Urinary bladder (tissue), 4 donors: Measurements from ENCODE around the gene CLEC5A. TPM values are rescaled to one million over a fixed set of nuclear protein-coding genes. Genes with fewer than 3 reads are reported as not detected.

Experiments used
- DNase-seq: peaks from one replicate; pipeline ENCODE4 v3.0.0-alpha.2; 2015; ENCODE audit errors: extremely low spot score
- H3K27ac ChIP-seq: one replicate; pipeline ENCODE4 v1.5.1; 2013; ENCODE audit warnings: low read depth, mild to moderate bottlenecking, moderate library complexity
- H3K36me3 ChIP-seq: one replicate; pipeline ENCODE4 v1.6.1; 2013; ENCODE audit warnings: mild to moderate bottlenecking, moderate library complexity; ENCODE audit not compliant: insufficient read depth
- H3K4me1 ChIP-seq: one replicate; pipeline ENCODE4 v1.6.1; 2013; ENCODE audit warnings: mild to moderate bottlenecking, moderate library complexity; ENCODE audit not compliant: insufficient read depth
- H3K4me3 ChIP-seq: one replicate; pipeline ENCODE4 v1.5.1; 2013; ENCODE audit warnings: low read depth, low read length
- WGBS: extraction: QIAGEN DNeasy Blood & Tissue Kit; methylation state at CpG from one replicate; pipeline ENCODE4 v1.1.7; 2013; 5-methylcytosine and 5-hydroxymethylcytosine counted together
- polyA plus RNA-seq: library from polyadenylated mRNA; stranded (reverse); fragments of 200-250 nt; gene quantifications from one replicate; pipeline ENCODE4 v1.2.3, GENCODE V29; 2013
- total RNA-seq: library from RNA; depleted of rRNA; stranded (reverse); fragments of >200 nt; gene quantifications from one replicate; pipeline ENCODE4 v1.2.3, GENCODE V29; 2014
- donor health status: healthy with polysubstance abuse.
- donor health status: healthy.

The CLEC5A gene
- total and polyA plus RNA-seq, 2 donors: 0.16 to 0.38 TPM

- Histone ChIP-seq H3K4me1 (no peaks in the 10 kb centered on the region), H3K36me3 (no peaks in the 10 kb centered on the region), H3K27ac (no peak within 1 kb of the TSS), H3K4me3 (no peak within 1 kb of the TSS)
- WGBS: 85% methylated on average over 7 of the region's 7 CpGs
- DNase-seq: no peak
These were observed 26.9 kb upstream of the CLEC5A start, which contains the start of gene TAS2R38 for GRCh38 chr7:141973673-141974072. Gene TAS2R38 (minus strand): TSS chr7:141973773. CDS start chr7:141973689, 84 bp downstream.

DNA sequence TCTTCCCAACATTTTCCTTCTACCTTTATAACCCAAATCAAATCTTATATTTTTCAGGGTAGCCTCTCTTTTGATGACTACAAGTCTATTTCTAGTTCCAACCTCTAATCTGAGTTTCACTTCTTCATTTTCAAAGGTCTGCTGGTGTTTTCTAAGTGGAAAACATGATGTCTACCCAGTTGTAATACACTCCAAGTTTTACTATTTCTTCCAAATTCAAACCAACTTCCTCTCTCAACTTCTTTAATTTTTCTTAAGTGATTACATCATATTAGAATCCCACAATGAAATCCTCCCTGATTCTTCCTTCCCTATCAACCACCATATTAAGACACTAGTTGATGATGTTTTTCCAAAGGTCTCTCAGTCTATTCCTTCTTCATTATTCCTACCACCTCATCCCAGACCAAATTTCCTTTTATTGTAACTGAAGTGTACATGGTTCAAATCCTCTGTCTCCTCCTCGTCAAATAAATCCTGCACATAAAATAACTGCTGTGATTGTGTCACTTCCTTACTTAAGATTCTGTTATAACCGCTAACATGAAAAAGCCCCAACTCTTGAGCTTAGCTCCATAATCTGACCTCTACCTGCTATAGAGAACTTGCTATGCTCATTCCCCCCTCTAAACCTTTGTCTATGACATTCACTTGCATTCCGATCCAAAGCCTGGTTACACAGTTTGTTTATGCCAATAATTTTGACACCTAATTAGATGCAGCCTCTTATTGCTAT lies 14.1 kb upstream of the CLEC5A start:
- WGBS: 82% methylated on average over 3 of the region's 3 CpGs
- Histone ChIP-seq H3K4me3 (no peak overlapping the region), H3K27ac (no peak overlapping the region), H3K36me3 (no peaks in the 10 kb centered on the region), H3K4me1 (no peaks in the 10 kb centered on the region)
- no peak for DNase-seq

DNA sequence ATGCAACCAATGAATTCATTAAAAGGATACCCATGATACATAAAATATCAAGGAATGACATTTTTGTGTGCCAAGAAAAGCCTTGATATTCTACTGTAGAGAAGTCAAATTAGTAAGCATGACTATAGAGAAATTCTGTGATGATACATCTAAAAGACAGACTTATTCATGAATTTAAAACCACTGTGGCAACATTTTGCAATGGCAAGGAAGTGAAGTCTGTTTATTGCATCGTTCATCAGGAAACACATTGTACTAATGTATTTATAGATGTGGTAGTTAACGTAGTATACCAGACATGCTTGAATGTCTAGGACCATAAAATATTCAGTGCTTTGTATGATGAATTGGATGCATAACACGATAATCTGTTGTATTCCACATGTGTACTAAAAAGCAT lies 9.3 kb upstream of the CLEC5A start:
- H3K36me3 ChIP-seq: no peaks in the 10 kb centered on the region
- no peak overlapping the region for H3K27ac ChIP-seq
- no peaks in the 10 kb centered on the region for H3K4me1 ChIP-seq
- 56% methylated on average over 3 of the region's 3 CpGs for WGBS
- H3K4me3 ChIP-seq: no peak overlapping the region
- no peak for DNase-seq

DNA sequence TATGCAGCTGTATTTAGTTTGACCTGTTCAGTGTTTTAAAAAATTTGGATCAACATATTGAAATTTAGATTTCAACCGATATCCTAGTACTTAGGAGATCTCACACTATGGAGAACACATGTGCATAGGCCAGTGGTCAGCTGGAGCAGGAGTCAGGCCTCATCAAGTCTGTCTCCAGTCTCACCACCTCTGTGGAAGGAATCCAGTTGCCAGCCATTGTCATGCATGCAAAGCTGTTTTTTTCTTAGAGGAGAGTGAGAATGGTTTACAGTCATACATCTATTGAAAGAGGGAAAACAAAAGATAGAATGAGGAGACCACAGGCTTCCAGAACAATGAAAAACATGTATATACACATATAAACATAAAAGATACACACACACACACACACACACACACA lies 7.6 kb upstream of the CLEC5A start:
- WGBS: 74% methylated on average over 1 of the region's 1 CpG

GRCh38 chr7:141952461-141952860 lies 5.7 kb upstream of the CLEC5A start:
- Histone ChIP-seq H3K4me1 (no peaks in the 10 kb centered on the region), H3K4me3 (no peak overlapping the region), H3K36me3 (no peaks in the 10 kb centered on the region), H3K27ac (no peak overlapping the region)
- 90% methylated on average over 1 of the region's 1 CpG for WGBS
- DNase-seq: no peak

More for the DNA sequence above, 7.6 kb upstream of the CLEC5A start:
- Histone ChIP-seq H3K4me3 (no peak overlapping the region), H3K4me1 (no peaks in the 10 kb centered on the region), H3K36me3 (no peaks in the 10 kb centered on the region), H3K27ac (no peak overlapping the region)
- no peak for DNase-seq

GRCh38 chr7:141950806-141951205 lies 4.0 kb upstream of the CLEC5A start:
- Histone ChIP-seq H3K36me3 (no peaks in the 10 kb centered on the region), H3K4me3 (no peak overlapping the region), H3K4me1 (no peaks in the 10 kb centered on the region), H3K27ac (no peak overlapping the region)
- 76% methylated on average over 1 of the region's 1 CpG for WGBS
- DNase-seq: no peak

- WGBS: 76% methylated on average over 3 of the region's 3 CpGs
- no peak overlapping the region for H3K4me3 ChIP-seq
- H3K4me1 ChIP-seq: no peaks in the 10 kb centered on the region
- H3K36me3 ChIP-seq: no peaks in the 10 kb centered on the region
- no peak overlapping the region for H3K27ac ChIP-seq
- DNase-seq: no peak
These were observed 3.1 kb upstream of the CLEC5A start for GRCh38 chr7:141949911-141950310.

DNA sequence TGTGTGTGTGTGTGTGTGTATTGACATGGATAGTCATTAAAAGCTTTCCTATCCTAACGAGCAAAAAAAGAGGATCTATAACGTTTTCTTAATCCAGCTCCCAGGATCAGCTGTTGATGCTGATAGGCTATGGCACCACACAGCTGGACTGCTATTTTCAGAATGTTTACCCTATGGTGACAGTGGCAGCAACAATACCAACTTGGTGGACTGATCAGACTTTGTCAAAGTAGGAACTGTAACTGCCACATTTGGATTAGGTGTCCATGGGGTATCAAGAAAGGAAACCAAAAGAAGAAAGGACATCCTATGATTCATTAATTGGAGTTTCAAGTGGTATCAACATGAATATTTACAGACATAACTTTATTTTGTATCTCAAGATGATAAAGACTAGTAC lies 2.7 kb upstream of the CLEC5A start:
- DNase-seq: no peak
- Histone ChIP-seq H3K4me1 (no peaks in the 10 kb centered on the region), H3K36me3 (no peaks in the 10 kb centered on the region), H3K27ac (no peak overlapping the region), H3K4me3 (no peak overlapping the region)
- WGBS: 52% methylated on average over 2 of the region's 2 CpGs

- no peak for DNase-seq
- WGBS: 86% methylated on average over 2 of the region's 2 CpGs
These were observed 2.2 kb upstream of the CLEC5A start for GRCh38 chr7:141949021-141949420.

GRCh38 chr7:141945356-141945755 lies 1.4 kb downstream of the CLEC5A start:
- DNase-seq: no peak
- WGBS: 61% methylated on average over 3 of the region's 3 CpGs
- no peaks in the 10 kb centered on the region for H3K36me3 ChIP-seq
- no peak overlapping the region for H3K27ac ChIP-seq
- no peaks in the 10 kb centered on the region for H3K4me1 ChIP-seq
- H3K4me3 ChIP-seq: no peak overlapping the region

More at GRCh38 chr7:141949021-141949420, 2.2 kb upstream of the CLEC5A start:
- Histone ChIP-seq H3K4me1 (no peaks in the 10 kb centered on the region), H3K4me3 (no peak overlapping the region), H3K27ac (no peak overlapping the region), H3K36me3 (no peaks in the 10 kb centered on the region)

DNA sequence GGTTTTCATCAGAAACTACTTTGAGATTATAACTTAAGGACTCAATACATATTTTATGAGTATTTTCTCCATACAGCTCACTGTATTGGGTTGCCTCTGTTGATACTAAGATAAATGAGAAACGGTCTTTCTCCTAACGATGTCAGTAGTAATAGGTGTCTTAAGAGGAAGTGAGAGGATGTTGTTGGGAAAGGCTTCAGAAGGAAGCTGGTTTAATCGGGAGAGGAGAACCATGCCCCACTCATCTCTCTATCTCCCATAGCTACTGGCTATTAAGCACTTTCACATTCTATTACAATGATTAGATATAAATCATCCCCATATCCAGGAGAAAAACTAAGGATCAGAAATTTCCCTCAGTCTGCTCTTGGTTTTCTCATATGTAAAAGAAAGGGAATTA lies 2.0 kb downstream of the CLEC5A start:
- no peak overlapping the region for H3K27ac ChIP-seq
- DNase-seq: no peak

GRCh38 chr7:141943846-141944245 lies 2.9 kb downstream of the CLEC5A start:
- 75% methylated on average over 1 of the region's 1 CpG for WGBS
- no peak for DNase-seq
- Histone ChIP-seq H3K27ac (no peak overlapping the region), H3K4me1 (no peaks in the 10 kb centered on the region), H3K36me3 (no peaks in the 10 kb centered on the region), H3K4me3 (no peak overlapping the region)

More for the DNA sequence above, 2.0 kb downstream of the CLEC5A start:
- WGBS: 71% methylated on average over 3 of the region's 3 CpGs
- Histone ChIP-seq H3K4me3 (no peak overlapping the region), H3K36me3 (no peaks in the 10 kb centered on the region), H3K4me1 (no peaks in the 10 kb centered on the region)

GRCh38 chr7:141941075-141941474 lies 5.7 kb downstream of the CLEC5A start:
- Histone ChIP-seq H3K27ac (no peak overlapping the region), H3K4me3 (no peak overlapping the region), H3K4me1 (no peaks in the 10 kb centered on the region), H3K36me3 (no peaks in the 10 kb centered on the region)
- DNase-seq: no peak
- 88% methylated on average over 3 of the region's 3 CpGs for WGBS

- no peaks in the 10 kb centered on the region for H3K4me1 ChIP-seq
- 28% methylated on average over 5 of the region's 5 CpGs for WGBS
These were observed 16.6 kb downstream of the CLEC5A start for GRCh38 chr7:141930211-141930610.

More at GRCh38 chr7:141930211-141930610, 16.6 kb downstream of the CLEC5A start:
- Histone ChIP-seq H3K27ac (no peak overlapping the region), H3K36me3 (no peaks in the 10 kb centered on the region), H3K4me3 (no peak overlapping the region)
- DNase-seq: no peak
